HG02938 (cell line): ENCODE data around the gene FOXP2.
"Not testable (repeated sequence)": the region's sequence is repeated elsewhere in the genome, so short reads cannot be mapped to it uniquely, and the experiment has no call there.

Source experiments
- ATAC-seq: cut with Tn5 transposase; IDR thresholded peaks from one replicate; pipeline ENCODE4 v1.9.1; 2021; ENCODE audit warnings: mild to moderate bottlenecking, moderate library complexity; ENCODE audit not compliant: unreplicated experiment

FOXP2 gene

GRCh38 chr7:114414156-114415063 lies at the start of gene FOXP2:
Gene FOXP2, plus strand, starts transcription at chr7:114414815. Its CDS starts 11,697 bp downstream, at chr7:114426512.
- no peak for ATAC-seq

- no peak for ATAC-seq
Measured at GRCh38 chr7:114365791-114366190, 48.8 kb upstream of the FOXP2 start.

- no peak for ATAC-seq
Measured at GRCh38 chr7:114368492-114368891, 46.1 kb upstream of the FOXP2 start.

- ATAC-seq = no peak
Measured at GRCh38 chr7:114369294-114369693, 45.3 kb upstream of the FOXP2 start.

GRCh38 chr7:114372619-114373018 lies 42.0 kb upstream of the FOXP2 start:
- no peak for ATAC-seq

GRCh38 chr7:114375907-114376306 lies 38.7 kb upstream of the FOXP2 start:
- ATAC-seq = no peak

- not testable (repeated sequence) for ATAC-seq
Measured at GRCh38 chr7:114383946-114384345, 30.7 kb upstream of the FOXP2 start.

- not testable (repeated sequence) for ATAC-seq
Measured at GRCh38 chr7:114384346-114384745, 30.3 kb upstream of the FOXP2 start.

GRCh38 chr7:114388021-114388420 lies 26.6 kb upstream of the FOXP2 start:
- no peak for ATAC-seq

GRCh38 chr7:114392686-114393085 lies 21.9 kb upstream of the FOXP2 start:
- ATAC-seq = no peak

- ATAC-seq = no peak
Measured at GRCh38 chr7:114402876-114403635, 11.6 kb upstream of the FOXP2 start.

- peak; percentile 87 for ATAC-seq
Measured at GRCh38 chr7:114405427-114405826, 9.2 kb upstream of the FOXP2 start.

GRCh38 chr7:114409750-114410149 lies 4.9 kb upstream of the FOXP2 start:
- no peak for ATAC-seq

GRCh38 chr7:114412548-114412947 lies 2.1 kb upstream of the FOXP2 start:
- ATAC-seq = no peak

GRCh38 chr7:114413761-114414155 lies 857 bp upstream of the FOXP2 start:
- no peak for ATAC-seq

- ATAC-seq = no peak
Measured at GRCh38 chr7:114415064-114415989, 712 bp downstream of the FOXP2 start.

- ATAC-seq = no peak
Measured at GRCh38 chr7:114416129-114416990, 1.7 kb downstream of the FOXP2 start.

GRCh38 chr7:114417290-114417689 lies 2.7 kb downstream of the FOXP2 start:
- ATAC-seq = no peak

GRCh38 chr7:114418117-114418516 lies 3.5 kb downstream of the FOXP2 start:
- ATAC-seq = no peak
